Body of pancreas (tissue), 4 donors: Measurements from ENCODE around the gene IL20RA. TPM values are rescaled to one million over a fixed set of nuclear protein-coding genes. Genes with fewer than 3 reads are reported as not detected.

Experiments
- ATAC-seq: fragments of 150-250 bp; one replicate; pipeline ENCODE4 v1.9.1; 2016
- DNase-seq, 4 donors: peaks; one replicate each; pipeline ENCODE4 v3.0.0-alpha.2; 2019
- H3K27ac ChIP-seq, 4 donors: fragments of 200-600 bp; sonication (generic); 1 replicate in 3 of 4; 2 replicates in 1 of 4; pipeline versions ENCODE4 v1.5.1 to v1.6.1; 2016 to 2019; ENCODE audit warnings: mild to moderate bottlenecking in 1 of 4, mixed read lengths in 1 of 4, moderate library complexity in 1 of 4
- H3K27me3 ChIP-seq, 2 donors: fragments of 200-600 bp; sonication (generic); one replicate each; pipeline ENCODE4 v1.6.0; 2016; ENCODE audit warnings: mild to moderate bottlenecking in 1 of 2
- H3K36me3 ChIP-seq, 2 donors: fragments of 200-600 bp; sonication (generic); replicated peaks in 1 of 2; 2 replicates each; pipeline ENCODE4 v1.5.1; 2016; ENCODE audit warnings: low read depth in 2 of 2; ENCODE audit not compliant: insufficient read depth in 1 of 2
- H3K4me1 ChIP-seq: fragments of 200-600 bp; sonication (generic); one replicate; pipeline ENCODE4 v1.6.0; 2016
- H3K4me3 ChIP-seq, 2 donors: fragments of 200-600 bp; sonication (generic); 1 replicate in 1 of 2; 2 replicates in 1 of 2; pipeline ENCODE4 v1.5.1; 2016 to 2019
- H3K9me3 ChIP-seq, 3 donors: fragments of 200-600 bp; sonication (generic); 1 replicate in 2 of 3; 2 replicates in 1 of 3; pipeline ENCODE4 v1.5.1; 2016
- POLR2A ChIP-seq, 3 donors: fragments of 450-650 bp; IDR thresholded peaks; one replicate each; pipeline ENCODE4 v1.6.1; 2016; ENCODE audit warnings: antibody characterized with exemption in 3 of 3, mild to moderate bottlenecking in 2 of 3
- WGBS, 2 donors: methylation state at CpG; one replicate each; pipeline ENCODE4 v1.1.5; 2017; 5-methylcytosine and 5-hydroxymethylcytosine counted together
- intact Hi-C: fragments of 100-400 bp; cut with DNase I; formaldehyde crosslinking; loops from one replicate; pipeline ENCODE4 v1.15.1; 2023
- total RNA-seq, 2 donors: library from RNA; depleted of rRNA; stranded (reverse); fragments of >200 nt; gene quantifications; one replicate each; pipeline ENCODE4 v1.1.0, GENCODE V29; 2016
- TF ChIP-seq, protein P1 (sequence below), 7 experiments: fragments of 450-650 bp in 4 of 7; fragments of 200-600 bp in 3 of 7; sonication (generic) in 3 of 7; IDR thresholded peaks; one replicate each; pipeline ENCODE4 v1.5.1; 2016 to 2019; ENCODE audit warnings: antibody characterized with exemption in 7 of 7

Gene IL20RA
- total RNA-seq, 2 donors from 2014 or later: 12.7 to 23.7 TPM

DNA sequence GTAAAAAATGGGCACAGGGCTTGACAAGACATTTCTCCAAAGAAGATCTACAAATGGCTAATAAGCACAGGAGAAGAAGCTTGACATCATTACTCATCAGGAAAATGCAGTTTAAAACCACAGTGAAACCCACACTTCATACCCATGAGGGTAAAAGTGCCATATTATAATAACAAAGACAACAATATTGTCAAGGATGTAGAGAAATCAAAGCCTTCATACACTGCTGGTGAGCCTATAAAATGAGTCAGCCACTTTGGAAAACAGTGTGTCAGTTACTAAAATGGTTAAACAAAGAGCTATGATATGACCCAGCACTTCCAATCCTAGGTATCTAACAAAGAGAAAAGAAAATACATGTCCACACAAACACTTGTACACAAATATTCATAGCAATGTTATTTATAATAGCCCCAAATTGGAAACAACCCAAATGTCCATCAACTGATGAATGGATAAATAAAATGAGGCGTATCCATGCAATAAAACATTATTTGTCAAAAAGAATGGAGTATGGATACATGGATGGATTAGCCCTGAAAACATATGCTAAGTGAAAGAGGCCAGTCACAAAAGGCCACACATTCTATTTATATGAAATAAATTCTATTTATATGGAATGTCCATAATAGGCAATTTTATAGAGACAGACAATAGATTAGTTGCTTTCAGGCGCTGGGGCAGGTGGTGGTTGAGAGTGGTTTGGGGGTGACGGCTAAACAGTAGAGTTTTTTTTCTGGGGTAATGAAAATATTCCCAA lies 11.5 kb upstream of the IL20RA start:
- Histone ChIP-seq H3K4me3 (no peak overlapping the region), H3K27me3 (no peaks in the 10 kb centered on the region), H3K9me3 (no peaks in the 10 kb centered on the region), H3K36me3 (no peaks in the 10 kb centered on the region), H3K4me1 (no peaks in the 10 kb centered on the region), H3K27ac (no peak overlapping the region)
- no peak for TF ChIP-seq POLR2A (IDR thresholded peaks at IDR 0.05)
- TF ChIP-seq, protein P1, sequence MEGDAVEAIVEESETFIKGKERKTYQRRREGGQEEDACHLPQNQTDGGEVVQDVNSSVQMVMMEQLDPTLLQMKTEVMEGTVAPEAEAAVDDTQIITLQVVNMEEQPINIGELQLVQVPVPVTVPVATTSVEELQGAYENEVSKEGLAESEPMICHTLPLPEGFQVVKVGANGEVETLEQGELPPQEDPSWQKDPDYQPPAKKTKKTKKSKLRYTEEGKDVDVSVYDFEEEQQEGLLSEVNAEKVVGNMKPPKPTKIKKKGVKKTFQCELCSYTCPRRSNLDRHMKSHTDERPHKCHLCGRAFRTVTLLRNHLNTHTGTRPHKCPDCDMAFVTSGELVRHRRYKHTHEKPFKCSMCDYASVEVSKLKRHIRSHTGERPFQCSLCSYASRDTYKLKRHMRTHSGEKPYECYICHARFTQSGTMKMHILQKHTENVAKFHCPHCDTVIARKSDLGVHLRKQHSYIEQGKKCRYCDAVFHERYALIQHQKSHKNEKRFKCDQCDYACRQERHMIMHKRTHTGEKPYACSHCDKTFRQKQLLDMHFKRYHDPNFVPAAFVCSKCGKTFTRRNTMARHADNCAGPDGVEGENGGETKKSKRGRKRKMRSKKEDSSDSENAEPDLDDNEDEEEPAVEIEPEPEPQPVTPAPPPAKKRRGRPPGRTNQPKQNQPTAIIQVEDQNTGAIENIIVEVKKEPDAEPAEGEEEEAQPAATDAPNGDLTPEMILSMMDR (IDR thresholded peaks at IDR 0.05): no peak
- ATAC-seq (no peak), DNase-seq (no peak)
- intact Hi-C loops: no loop called here
- WGBS, 2 donors: 90 to 94% methylated on average over 3 of the region's 3 CpGs

DNA sequence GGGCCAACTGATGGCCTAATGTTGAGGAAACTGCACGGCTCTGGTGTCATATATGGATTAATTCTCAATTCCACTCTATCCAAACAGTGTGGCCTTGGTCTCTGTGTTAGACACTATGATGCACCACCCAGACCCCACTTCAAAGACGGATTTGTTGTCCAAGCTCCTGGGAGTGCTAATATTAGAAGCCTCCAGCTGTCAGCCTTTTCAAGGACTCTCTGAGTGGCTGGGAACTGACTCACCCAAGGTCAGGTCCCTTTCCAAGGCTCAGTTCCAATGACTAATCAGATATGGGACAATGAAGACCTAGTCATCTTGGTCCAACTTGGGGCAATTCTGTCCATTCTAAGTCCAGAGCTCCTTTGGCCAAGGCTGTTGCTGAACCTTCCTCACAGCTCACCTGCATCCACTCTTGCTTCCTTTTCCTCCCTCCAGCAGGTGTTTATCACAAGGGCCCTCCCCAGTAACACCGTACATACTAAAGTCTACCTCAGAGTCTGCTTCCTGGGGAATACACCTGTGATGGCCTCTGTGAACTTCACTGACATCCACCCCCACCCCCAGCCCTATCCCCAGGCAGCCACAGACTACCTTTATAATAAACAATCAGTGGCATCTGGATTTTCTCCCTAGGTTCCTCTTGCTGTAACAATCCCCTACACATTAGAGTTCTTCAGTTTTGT lies 7.2 kb upstream of the IL20RA start:
- Histone ChIP-seq H3K27me3 (no peaks in the 10 kb centered on the region), H3K27ac (no peak overlapping the region), H3K4me1 (no peaks in the 10 kb centered on the region), H3K36me3 (no peaks in the 10 kb centered on the region), H3K4me3 (no peak overlapping the region), H3K9me3 (no peaks in the 10 kb centered on the region)
- DNase-seq (no peak), ATAC-seq (no peak)
- WGBS, 2 donors: 54 to 55% methylated on average over 3 of the region's 3 CpGs
- TF ChIP-seq POLR2A (IDR thresholded peaks at IDR 0.05): no peak
- TF ChIP-seq, protein P1 (IDR thresholded peaks at IDR 0.05): no peak
- intact Hi-C loops: no loop called here

DNA sequence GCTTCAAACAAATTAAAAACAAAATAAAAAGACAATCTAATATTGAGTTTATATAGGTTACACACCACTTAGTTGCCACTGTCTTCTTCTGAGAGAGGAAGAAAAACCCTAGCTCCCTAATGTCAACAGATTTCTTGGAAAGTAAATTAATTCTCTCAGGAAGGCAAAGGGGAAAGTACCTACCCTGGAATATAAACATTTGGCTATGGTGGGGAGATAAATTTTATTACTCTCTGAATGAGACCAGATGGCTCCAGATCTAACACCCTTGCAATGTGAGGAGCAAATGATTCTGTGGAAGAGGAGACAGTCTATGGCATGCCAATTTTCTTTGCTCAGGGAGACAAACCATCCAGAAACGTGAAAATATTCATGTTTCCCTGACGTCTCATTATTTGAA lies 4.3 kb upstream of the IL20RA start:
- intact Hi-C loops: no loop called here
- Histone ChIP-seq H3K4me3 (no peak overlapping the region), H3K4me1 (no peaks in the 10 kb centered on the region), H3K36me3 (no peaks in the 10 kb centered on the region), H3K27ac (no peak overlapping the region), H3K9me3 (no peaks in the 10 kb centered on the region), H3K27me3 (no peaks in the 10 kb centered on the region)
- ATAC-seq (no peak), DNase-seq (no peak)
- WGBS, 2 donors: 65 to 78% methylated on average over 2 of the region's 2 CpGs
- TF ChIP-seq POLR2A (IDR thresholded peaks at IDR 0.05): no peak
- TF ChIP-seq, protein P1 (IDR thresholded peaks at IDR 0.05): no peak

DNA sequence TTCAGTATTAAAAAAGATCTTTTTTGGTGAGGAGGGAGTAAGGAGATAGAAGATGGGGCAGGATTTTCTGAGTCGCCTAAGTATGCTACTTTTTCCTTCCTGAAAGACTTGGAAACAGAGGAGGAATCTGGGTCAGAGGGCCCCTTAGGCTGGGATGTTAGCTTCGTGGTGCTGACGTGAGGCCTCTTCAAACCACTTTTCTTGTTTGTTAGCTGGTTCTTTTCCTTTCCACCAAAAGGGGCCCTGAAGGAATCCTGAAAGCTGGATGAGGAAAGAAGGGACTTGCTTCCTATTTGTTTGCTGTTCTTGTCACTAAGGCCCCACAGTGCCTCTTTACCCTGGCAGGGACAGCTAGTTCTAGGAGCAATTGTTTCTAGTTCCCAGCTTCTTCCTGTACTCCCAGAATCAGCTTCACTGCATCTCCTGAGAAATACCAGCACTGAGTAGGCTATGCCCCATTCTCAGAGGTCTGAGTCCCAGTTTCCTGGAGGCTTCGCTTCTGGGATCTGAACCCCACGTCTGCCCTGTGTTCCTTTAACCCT lies 2.2 kb upstream of the IL20RA start:
- no peak overlapping the region for H3K4me3 ChIP-seq
- TF ChIP-seq, protein P1 (IDR thresholded peaks at IDR 0.05): no peak
- no peak for TF ChIP-seq POLR2A (IDR thresholded peaks at IDR 0.05)
- H3K27me3 ChIP-seq: no peaks in the 10 kb centered on the region
- WGBS, 2 donors: 83 to 88% methylated on average over 5 of the region's 5 CpGs
- H3K36me3 ChIP-seq: no peaks in the 10 kb centered on the region
- no peaks in the 10 kb centered on the region for H3K9me3 ChIP-seq
- ATAC-seq (no peak), DNase-seq (no peak)
- intact Hi-C loops: no loop called here
- H3K4me1 ChIP-seq: peaks cover 2% of the 10 kb centered on the region
- H3K27ac ChIP-seq: peak overlapping the region in 1 of 4 donors; percentile 17
